HEK293T (cell line): ENCODE measurements around the gene C8A.

ENCODE experiments used
- FOXA1 ChIP-seq: fragments of 450-650 bp; IDR thresholded peaks from 2 replicates; pipeline ENCODE4 v1.6.1; 2016; ENCODE audit warnings: mild to moderate bottlenecking
- HDGF ChIP-seq: fragments of 450-650 bp; IDR thresholded peaks from 2 replicates; pipeline ENCODE4 v1.6.1; 2017; ENCODE audit warnings: antibody characterized with exemption, borderline replicate concordance
- ZNF384 ChIP-seq: fragments of 450-650 bp; IDR thresholded peaks from 2 replicates; pipeline ENCODE4 v1.6.1; 2016

DNA sequence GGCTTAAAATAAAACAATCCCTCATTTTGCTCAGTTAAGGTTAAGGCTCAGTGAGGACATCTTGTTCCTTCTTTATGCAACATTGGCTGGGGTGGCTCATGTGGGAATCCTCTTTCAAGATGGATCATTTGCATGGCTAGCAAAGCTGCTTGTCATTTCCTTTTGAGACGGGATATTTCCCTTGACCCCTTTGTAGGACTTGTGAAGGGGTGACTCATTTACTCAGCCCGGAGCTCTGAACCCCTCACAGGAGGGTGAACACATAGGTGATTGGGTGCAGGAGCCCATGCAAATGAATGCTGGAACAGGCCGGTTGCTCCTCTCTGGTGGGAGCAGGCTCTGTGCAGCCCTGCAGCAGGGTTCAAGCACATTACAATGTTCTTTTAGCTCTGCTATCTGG, 15.8 kb upstream of the C8A start:
- TF ChIP-seq ZNF384 (no peak), FOXA1 (no peak), HDGF (no peak)
